Loucy (cell line): ENCODE data around the gene CRY2.

ENCODE experiments used
- H2AFZ ChIP-seq: fragments of 200-600 bp; sonication (generic); 2 replicates; pipeline ENCODE4 v1.6.0; 2016; ENCODE audit warnings: antibody characterized with exemption, mild to moderate bottlenecking, low read length, moderate library complexity
- H3F3A ChIP-seq: fragments of 200-600 bp; 2 replicates; pipeline ENCODE4 v1.6.0; 2016; ENCODE audit warnings: antibody characterized with exemption, low read depth, mild to moderate bottlenecking
- H3K27me3 ChIP-seq: fragments of 200-600 bp; sonication (generic); 2 replicates; pipeline ENCODE4 v1.6.1; 2014; ENCODE audit warnings: low read length, mild to moderate bottlenecking; ENCODE audit not compliant: insufficient read depth, poor library complexity, severe bottlenecking
- H3K36me3 ChIP-seq: fragments of 200-600 bp; sonication (generic); 2 replicates; pipeline ENCODE4 v1.6.1; 2016; ENCODE audit warnings: low read length; ENCODE audit not compliant: insufficient read depth
- H3K4me1 ChIP-seq: fragments of 200-600 bp; sonication (generic); 2 replicates; pipeline ENCODE4 v1.5.1; 2014; ENCODE audit warnings: low read length, mild to moderate bottlenecking; ENCODE audit not compliant: insufficient read depth, poor library complexity, severe bottlenecking
- H3K4me2 ChIP-seq: fragments of 200-600 bp; sonication (generic); 2 replicates; pipeline ENCODE4 v1.6.0; 2014; ENCODE audit warnings: antibody characterized with exemption, low read length, low read depth, mild to moderate bottlenecking; ENCODE audit not compliant: poor library complexity, severe bottlenecking
- H3K4me3 ChIP-seq: fragments of 200-600 bp; sonication (generic); 2 replicates; pipeline ENCODE4 v1.5.1; 2014; ENCODE audit warnings: low read length, mild to moderate bottlenecking, mixed read lengths; ENCODE audit not compliant: poor library complexity, severe bottlenecking
- H3K79me2 ChIP-seq: fragments of 200-600 bp; sonication (generic); 2 replicates; pipeline ENCODE4 v1.6.1; 2014; ENCODE audit warnings: low read length; ENCODE audit not compliant: insufficient read depth
- H3K9ac ChIP-seq: fragments of 200-600 bp; sonication (generic); 2 replicates; pipeline ENCODE4 v1.6.0; 2014; ENCODE audit warnings: mild to moderate bottlenecking, low read depth, low read length, moderate library complexity; ENCODE audit not compliant: poor library complexity, severe bottlenecking
- H3K9me2 ChIP-seq: fragments of 200-600 bp; sonication (generic); replicated peaks from 2 replicates; pipeline ENCODE4 v1.6.1; 2016; ENCODE audit warnings: low read depth, low read length, mixed read lengths
- H3K9me3 ChIP-seq: fragments of 200-600 bp; sonication (generic); 2 replicates; pipeline ENCODE4 v1.6.1; 2014; ENCODE audit warnings: mild to moderate bottlenecking, antibody characterized with exemption, low read length, low read depth; ENCODE audit not compliant: insufficient read depth
- H4K20me1 ChIP-seq: fragments of 200-600 bp; sonication (generic); 2 replicates; pipeline ENCODE4 v1.6.0; 2014; ENCODE audit warnings: antibody characterized with exemption, low read length, mild to moderate bottlenecking; ENCODE audit not compliant: insufficient read depth, poor library complexity, severe bottlenecking
- EZH2phosphoT487 ChIP-seq: fragments of 200-600 bp; IDR thresholded peaks from 2 replicates; pipeline ENCODE4 v1.6.1; 2018; ENCODE audit warnings: antibody characterized with exemption, mild to moderate bottlenecking, moderate library complexity, borderline replicate concordance
- TF ChIP-seq, protein P1 (sequence below): fragments of 200-600 bp; sonication (generic); conservative IDR thresholded peaks from 2 replicates; pipeline ENCODE4 v1.5.1; 2014; ENCODE audit warnings: mild to moderate bottlenecking, antibody characterized with exemption, low read length

CRY2 gene

DNA sequence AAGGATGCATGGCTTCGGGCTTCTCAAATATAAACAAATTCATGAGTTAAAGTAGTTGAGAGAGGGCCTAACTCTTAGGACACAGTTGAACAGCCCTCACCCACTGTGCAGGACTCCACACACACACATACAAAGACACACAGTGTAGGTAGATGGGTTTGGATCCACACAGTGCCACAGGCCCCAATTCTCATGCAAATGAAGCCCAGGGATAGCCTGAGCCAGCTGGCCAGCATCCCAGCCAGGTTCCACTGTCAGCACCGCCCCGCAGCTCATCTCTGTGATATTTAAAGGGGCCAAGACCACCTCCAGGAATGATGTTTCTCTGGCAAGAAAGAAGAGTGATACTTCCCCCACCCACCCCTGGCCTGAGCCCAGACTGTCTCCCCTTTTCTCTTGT lies 30.7 kb upstream of the CRY2 start:
- no peaks in the 10 kb centered on the region for H3K4me1 ChIP-seq
- H3K27me3 ChIP-seq: no peaks in the 10 kb centered on the region
- H3K9me2 ChIP-seq: no peaks in the 10 kb centered on the region
- H3K79me2 ChIP-seq: no peaks in the 10 kb centered on the region
- no peak overlapping the region for H2AFZ ChIP-seq
- H3K9me3 ChIP-seq: no peaks in the 10 kb centered on the region
- H3K36me3 ChIP-seq: no peaks in the 10 kb centered on the region; the same call in 1 of the 2 replicates
- no peak overlapping the region for H3K4me3 ChIP-seq
- H4K20me1 ChIP-seq: no peaks in the 10 kb centered on the region
- TF ChIP-seq, protein P1, sequence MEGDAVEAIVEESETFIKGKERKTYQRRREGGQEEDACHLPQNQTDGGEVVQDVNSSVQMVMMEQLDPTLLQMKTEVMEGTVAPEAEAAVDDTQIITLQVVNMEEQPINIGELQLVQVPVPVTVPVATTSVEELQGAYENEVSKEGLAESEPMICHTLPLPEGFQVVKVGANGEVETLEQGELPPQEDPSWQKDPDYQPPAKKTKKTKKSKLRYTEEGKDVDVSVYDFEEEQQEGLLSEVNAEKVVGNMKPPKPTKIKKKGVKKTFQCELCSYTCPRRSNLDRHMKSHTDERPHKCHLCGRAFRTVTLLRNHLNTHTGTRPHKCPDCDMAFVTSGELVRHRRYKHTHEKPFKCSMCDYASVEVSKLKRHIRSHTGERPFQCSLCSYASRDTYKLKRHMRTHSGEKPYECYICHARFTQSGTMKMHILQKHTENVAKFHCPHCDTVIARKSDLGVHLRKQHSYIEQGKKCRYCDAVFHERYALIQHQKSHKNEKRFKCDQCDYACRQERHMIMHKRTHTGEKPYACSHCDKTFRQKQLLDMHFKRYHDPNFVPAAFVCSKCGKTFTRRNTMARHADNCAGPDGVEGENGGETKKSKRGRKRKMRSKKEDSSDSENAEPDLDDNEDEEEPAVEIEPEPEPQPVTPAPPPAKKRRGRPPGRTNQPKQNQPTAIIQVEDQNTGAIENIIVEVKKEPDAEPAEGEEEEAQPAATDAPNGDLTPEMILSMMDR: no peak
- TF ChIP-seq EZH2phosphoT487: no peak
- no peak overlapping the region for H3K4me2 ChIP-seq
- no peaks in the 10 kb centered on the region for H3F3A ChIP-seq
- no peak overlapping the region for H3K9ac ChIP-seq

DNA sequence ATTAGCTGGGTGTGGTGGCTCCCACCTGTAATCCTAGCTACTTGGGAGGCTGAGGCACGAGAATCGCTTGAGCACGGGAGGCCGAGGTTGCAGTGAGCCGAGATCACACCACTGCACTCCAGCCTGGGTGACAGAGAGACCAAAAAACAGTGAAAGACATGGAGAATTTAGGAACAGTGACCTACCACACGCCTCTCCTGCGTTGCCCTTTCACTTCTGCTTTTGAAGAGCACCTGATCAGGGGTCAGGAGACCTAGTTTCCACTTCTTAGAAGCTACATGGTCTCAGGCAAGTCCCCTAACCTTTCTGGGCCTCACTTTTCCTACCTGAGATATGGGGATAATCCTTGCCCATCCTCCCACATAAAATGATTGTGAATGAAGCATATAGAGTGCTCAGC lies 30.1 kb upstream of the CRY2 start:
- Histone ChIP-seq H3K9me2 (no peaks in the 10 kb centered on the region), H3K9ac (no peak overlapping the region), H3K4me3 (no peak overlapping the region), H3K4me2 (no peak overlapping the region), H3F3A (no peaks in the 10 kb centered on the region), H4K20me1 (no peaks in the 10 kb centered on the region), H3K36me3 (no peaks in the 10 kb centered on the region; the same call in 1 of the 2 replicates), H3K27me3 (no peaks in the 10 kb centered on the region), H3K79me2 (no peaks in the 10 kb centered on the region), H3K9me3 (no peaks in the 10 kb centered on the region), H3K4me1 (no peaks in the 10 kb centered on the region), H2AFZ (no peak overlapping the region)
- TF ChIP-seq, protein P1: no peak
- TF ChIP-seq EZH2phosphoT487: no peak

GRCh38 chr11:45818961-45819605 lies 28.2 kb upstream of the CRY2 start:
- no peak overlapping the region for H3K4me2 ChIP-seq
- H3K36me3 ChIP-seq: no peaks in the 10 kb centered on the region
- no peaks in the 10 kb centered on the region for H3K79me2 ChIP-seq
- H3F3A ChIP-seq: no peaks in the 10 kb centered on the region
- H3K9ac ChIP-seq: no peak overlapping the region
- H3K4me1 ChIP-seq: no peaks in the 10 kb centered on the region
- H3K9me3 ChIP-seq: no peaks in the 10 kb centered on the region
- H3K4me3 ChIP-seq: no peak overlapping the region
- H3K27me3 ChIP-seq: no peaks in the 10 kb centered on the region
- no peaks in the 10 kb centered on the region for H4K20me1 ChIP-seq
- no peak for TF ChIP-seq EZH2phosphoT487
- TF ChIP-seq, protein P1: no peak
- H2AFZ ChIP-seq: no peak overlapping the region
- H3K9me2 ChIP-seq: no peaks in the 10 kb centered on the region
